ENCODE results near the gene HIPK4. TPM values are rescaled to one million over a fixed set of nuclear protein-coding genes. Genes with fewer than 3 reads are reported as not detected.

The HIPK4 gene
- total RNA-seq, 2 donors from 2014 or later, result 0.14 to 2.6 TPM

DNA sequence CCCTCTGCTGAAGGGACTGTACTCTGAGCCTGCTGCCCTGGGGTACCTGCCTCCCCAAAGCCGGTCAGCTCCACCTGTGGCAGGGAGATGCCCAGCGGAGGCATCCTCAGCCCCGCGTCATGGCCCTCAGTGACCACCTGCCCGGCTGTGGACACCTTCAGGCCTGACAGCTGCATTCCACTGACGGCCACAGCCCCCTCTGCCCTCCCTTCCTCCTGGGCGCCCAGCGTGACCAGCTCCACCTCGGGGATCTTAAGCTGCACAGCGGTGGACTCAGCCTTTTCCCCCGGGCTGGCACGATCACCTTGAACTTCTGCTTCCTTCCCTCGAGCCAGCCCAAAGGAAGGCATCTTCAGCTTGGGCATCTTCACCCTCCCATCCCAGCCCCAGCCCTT is 4.8 kb upstream of the HIPK4 start:
- Histone ChIP-seq H3K4me1 (replicated peaks) (no peaks in the 10 kb centered on the region), H3K27me3 (replicated peaks; ENCODE audit: insufficient read depth) (no peaks in the 10 kb centered on the region), H3K4me3 (no peak overlapping the region), H3K9me3 (no peaks in the 10 kb centered on the region), H3K27ac (no peak overlapping the region), H3K36me3 (no peaks in the 10 kb centered on the region)
- intact Hi-C loops (cut with DNase I), result no loop called here
- TF ChIP-seq, protein P1, sequence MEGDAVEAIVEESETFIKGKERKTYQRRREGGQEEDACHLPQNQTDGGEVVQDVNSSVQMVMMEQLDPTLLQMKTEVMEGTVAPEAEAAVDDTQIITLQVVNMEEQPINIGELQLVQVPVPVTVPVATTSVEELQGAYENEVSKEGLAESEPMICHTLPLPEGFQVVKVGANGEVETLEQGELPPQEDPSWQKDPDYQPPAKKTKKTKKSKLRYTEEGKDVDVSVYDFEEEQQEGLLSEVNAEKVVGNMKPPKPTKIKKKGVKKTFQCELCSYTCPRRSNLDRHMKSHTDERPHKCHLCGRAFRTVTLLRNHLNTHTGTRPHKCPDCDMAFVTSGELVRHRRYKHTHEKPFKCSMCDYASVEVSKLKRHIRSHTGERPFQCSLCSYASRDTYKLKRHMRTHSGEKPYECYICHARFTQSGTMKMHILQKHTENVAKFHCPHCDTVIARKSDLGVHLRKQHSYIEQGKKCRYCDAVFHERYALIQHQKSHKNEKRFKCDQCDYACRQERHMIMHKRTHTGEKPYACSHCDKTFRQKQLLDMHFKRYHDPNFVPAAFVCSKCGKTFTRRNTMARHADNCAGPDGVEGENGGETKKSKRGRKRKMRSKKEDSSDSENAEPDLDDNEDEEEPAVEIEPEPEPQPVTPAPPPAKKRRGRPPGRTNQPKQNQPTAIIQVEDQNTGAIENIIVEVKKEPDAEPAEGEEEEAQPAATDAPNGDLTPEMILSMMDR (IDR thresholded peaks at IDR 0.05), result no peak
- TF ChIP-seq POLR2A (IDR thresholded peaks at IDR 0.05) (no peak), POLR2AphosphoS5 (IDR thresholded peaks at IDR 0.05) (no peak)
- 59% methylated on average over 12 of the region's 13 CpGs for WGBS
- DNase-seq (ENCODE audit: low spot score), result no peak

DNA sequence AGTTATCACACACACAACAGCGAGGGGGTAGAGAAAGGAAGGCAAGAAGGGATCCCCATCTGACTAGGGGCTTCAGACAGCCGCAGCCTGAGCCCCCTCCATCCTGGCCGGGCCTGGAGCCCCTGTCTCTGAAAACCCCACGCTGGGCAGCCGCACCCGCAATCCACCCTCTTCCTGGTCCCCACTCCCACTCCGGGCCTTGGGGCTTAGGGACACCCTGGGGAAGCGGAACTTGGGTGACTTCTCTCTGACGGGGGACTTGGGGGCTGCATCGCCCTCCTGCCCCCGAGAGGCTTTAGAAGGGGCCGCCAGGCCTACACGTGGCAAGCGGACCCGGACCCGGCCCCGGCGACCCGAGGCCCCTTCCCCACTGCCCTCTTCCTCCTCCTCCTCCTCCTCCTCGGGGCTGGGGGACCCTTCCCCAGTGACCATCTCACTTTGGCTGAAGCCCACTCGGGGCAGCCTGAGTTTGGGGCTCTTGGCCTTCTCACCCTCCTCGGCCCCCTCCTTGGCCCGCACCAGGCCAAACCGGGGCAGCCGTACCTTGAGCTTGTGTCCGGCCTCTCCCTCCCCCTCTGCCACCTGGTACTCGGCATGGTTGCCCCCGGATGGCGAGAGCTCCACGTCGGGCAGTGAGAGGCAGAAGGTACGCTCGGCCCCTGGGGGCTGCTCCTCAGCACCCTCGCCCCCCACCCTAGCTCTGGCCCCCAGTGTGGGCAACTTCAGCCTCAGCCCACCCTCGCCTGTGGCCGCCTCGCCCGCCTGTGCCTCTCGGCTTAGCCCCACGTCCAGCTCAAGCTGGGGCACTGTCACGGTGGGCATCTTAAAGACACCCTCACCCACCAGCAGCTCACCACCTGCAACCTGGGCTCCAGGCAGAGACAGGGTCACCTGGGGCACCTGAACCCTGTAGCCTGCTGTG is 4.2 kb upstream of the HIPK4 start:
- TF ChIP-seq, protein P1 (IDR thresholded peaks at IDR 0.05), result no peak
- TF ChIP-seq POLR2AphosphoS5 (IDR thresholded peaks at IDR 0.05) (no peak), POLR2A (IDR thresholded peaks at IDR 0.05) (no peak)
- Histone ChIP-seq H3K27me3 (replicated peaks; ENCODE audit: insufficient read depth) (no peaks in the 10 kb centered on the region), H3K36me3 (no peaks in the 10 kb centered on the region), H3K4me1 (replicated peaks) (no peaks in the 10 kb centered on the region), H3K27ac (no peak overlapping the region), H3K9me3 (no peaks in the 10 kb centered on the region), H3K4me3 (no peak overlapping the region)
- 89% methylated on average over 32 of the region's 41 CpGs for WGBS
- intact Hi-C loops (cut with DNase I), result no loop called here
- DNase-seq (ENCODE audit: low spot score), result no peak

DNA sequence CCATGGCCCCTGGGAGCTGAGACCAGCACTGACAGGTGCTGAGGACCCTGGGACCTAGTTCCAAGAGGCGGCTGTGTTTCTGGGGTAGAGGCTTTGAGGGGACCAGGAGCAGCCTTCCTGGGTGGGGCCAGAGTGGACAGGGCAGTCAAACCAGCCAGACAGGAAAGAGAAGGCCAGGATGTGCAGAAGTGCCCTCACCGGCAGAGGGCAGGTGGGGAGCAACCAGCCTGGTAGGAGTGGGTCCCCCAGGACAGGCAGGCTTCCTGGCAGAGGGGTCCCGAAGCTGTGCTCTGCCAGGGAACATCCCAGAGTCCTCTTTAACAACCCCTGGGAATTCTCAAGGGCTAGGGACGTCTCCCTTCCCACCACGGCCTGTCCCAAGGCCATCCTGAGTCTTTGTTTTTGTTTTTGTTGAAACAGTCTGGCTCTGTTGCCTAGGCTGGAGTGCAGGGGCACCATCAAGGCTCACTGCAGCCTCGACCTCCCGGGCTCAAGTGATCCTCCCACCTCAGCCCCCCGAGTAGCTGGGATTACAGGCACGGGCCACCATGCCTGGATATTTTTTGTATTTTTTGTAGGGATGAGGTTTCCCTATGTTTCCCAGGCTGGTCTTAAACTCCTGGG is 3.0 kb upstream of the HIPK4 start:
- TF ChIP-seq POLR2AphosphoS5 (IDR thresholded peaks at IDR 0.05), result peak; percentile 52
- no peak for TF ChIP-seq POLR2A (IDR thresholded peaks at IDR 0.05)
- TF ChIP-seq, protein P1 (IDR thresholded peaks at IDR 0.05), result peak in 3 of 4 experiments; percentile 18 to 76 (median 48)
- intact Hi-C loops (cut with DNase I), result no loop called here
- WGBS, result 62% methylated on average over 8 of the region's 9 CpGs
- Histone ChIP-seq H3K27ac (no peak overlapping the region), H3K36me3 (no peaks in the 10 kb centered on the region), H3K9me3 (no peaks in the 10 kb centered on the region), H3K27me3 (replicated peaks; ENCODE audit: insufficient read depth) (no peaks in the 10 kb centered on the region), H3K4me1 (replicated peaks) (no peaks in the 10 kb centered on the region), H3K4me3 (no peak overlapping the region)
- DNase-seq (ENCODE audit: low spot score), result peak; percentile 47

DNA sequence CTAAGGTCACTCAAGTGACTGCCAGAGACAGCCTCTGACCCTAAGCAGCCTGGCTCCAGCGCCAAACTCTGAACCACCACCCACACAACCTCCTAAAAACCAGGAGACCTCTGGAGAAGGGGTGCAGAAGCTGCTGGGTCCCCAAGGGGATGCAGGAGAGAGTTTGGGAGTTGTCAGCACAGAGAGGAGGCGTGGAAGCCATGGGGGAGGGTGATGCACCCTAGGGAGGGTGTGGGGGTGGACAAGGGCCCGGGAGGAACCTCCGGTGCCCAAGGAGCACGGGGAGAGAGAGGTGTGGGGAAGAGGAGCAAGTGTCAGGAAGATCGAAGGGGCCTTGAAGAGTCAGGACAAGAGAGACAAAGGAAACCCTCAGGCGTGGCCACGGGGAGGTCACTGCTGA is 2.1 kb upstream of the HIPK4 start:
- DNase-seq (ENCODE audit: low spot score), result no peak

More for the DNA sequence above, 2.1 kb upstream of the HIPK4 start:
- Histone ChIP-seq H3K9me3 (no peaks in the 10 kb centered on the region), H3K27me3 (replicated peaks; ENCODE audit: insufficient read depth) (no peaks in the 10 kb centered on the region), H3K4me1 (replicated peaks) (no peaks in the 10 kb centered on the region), H3K36me3 (no peaks in the 10 kb centered on the region), H3K4me3 (no peak overlapping the region), H3K27ac (no peak overlapping the region)
- intact Hi-C loops (cut with DNase I), result no loop called here
- TF ChIP-seq, protein P1 (IDR thresholded peaks at IDR 0.05), result no peak
- 75% methylated on average over 8 of the region's 8 CpGs for WGBS
